ENCODE data around the gene CLASP1. TPM values are rescaled to one million over a fixed set of nuclear protein-coding genes. Genes with fewer than 3 reads are reported as not detected.
"Not testable (repeated sequence)": the region's sequence is repeated elsewhere in the genome, so short reads cannot be mapped to it uniquely, and the experiment has no call there.

CLASP1 gene
- total RNA-seq, 1 experiment from 2014 or later = 81.9 TPM

DNA sequence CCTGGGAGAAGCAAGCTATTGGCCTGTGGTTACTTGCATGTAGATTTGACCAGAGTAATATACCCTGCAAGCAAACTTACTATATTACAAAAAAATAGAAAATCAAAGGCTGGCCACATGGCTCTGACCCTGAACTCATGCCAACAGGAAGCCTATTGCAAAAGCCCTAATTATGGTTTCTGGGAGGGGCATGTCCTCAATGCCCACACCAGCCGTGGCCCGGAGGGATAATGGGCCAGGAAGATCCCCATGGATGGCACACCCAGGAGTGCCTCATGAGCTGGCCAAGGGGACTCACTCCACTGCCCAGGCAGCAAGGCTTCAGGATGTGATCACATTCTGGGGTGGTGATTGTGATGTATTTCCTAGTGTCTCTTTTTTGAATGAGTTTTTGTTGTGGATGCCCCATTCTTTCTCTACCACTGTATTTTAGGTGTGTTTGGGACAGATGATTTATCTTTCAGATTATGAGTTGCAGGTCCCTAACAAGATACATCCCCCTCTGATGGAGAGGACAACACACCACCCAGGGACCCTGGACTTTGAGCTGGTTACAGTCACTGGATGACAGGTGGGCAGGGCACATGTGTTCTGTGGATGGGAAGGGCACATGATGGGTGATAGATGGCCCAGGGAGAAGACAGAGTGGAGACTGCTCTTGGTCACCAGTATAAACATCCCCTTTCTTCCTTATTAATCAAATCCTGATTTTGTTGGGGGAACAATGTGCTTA lies 345.6 kb downstream of the CLASP1 start:
- Mint-ChIP-seq H3K36me3 (ENCODE audit: insufficient read depth, unreplicated experiment) (no peaks in the 10 kb centered on the region), H3K27ac (ENCODE audit: low read depth, unreplicated experiment) (no peak overlapping the region), H3K9me3 (ENCODE audit: unreplicated experiment) (no peaks in the 10 kb centered on the region), H3K4me1 (ENCODE audit: insufficient read depth, unreplicated experiment) (peaks cover 14% of the 10 kb centered on the region), H3K27me3 (ENCODE audit: insufficient read depth, unreplicated experiment) (peaks cover 23% of the 10 kb centered on the region), H3K4me3 (ENCODE audit: unreplicated experiment) (no peak overlapping the region)
- intact Hi-C loops (cut with micrococcal nuclease) = no loop called here
- ChIA-PET POLR2A (interaction anchor here (1.2 to 1.8 kb wide), 2 partner anchors 16 to 20 kb away, joined by 3 to 6 read pairs; no protein-coding TSS in a partner anchor), CTCF (interaction anchor here (0.7 to 1.7 kb wide), 5 partner anchors 8 to 789 kb away, joined by 3 to 8 read pairs (median 5); no protein-coding TSS in a partner anchor)
- DNase-seq (ENCODE audit: unreplicated experiment) = peak; percentile 75
- no peak for TF ChIP-seq CTCF (IDR thresholded peaks at IDR 0.05; ENCODE audit: unreplicated experiment)
- no TSS peak for BruUV-seq (replicated peaks)

DNA sequence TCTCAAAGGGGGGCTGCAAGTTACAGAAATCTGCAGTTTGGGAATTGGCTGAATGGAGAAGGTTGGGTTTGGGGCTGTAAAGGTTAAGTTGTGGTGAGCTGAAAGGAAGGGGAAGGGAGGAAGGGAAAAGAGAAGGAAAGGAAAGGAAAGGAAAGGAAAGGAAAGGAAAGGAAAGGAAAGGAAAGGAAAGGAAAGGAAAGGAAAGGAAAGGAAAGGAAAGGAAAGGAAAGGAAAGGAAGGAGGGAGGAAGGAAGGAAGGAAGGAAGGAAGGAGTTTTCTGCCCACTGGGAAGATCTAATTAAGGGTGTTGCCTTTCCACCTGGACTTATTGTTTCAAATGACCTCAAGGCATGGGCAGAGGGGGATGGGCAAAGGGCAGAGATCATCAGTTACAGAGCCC lies 348.1 kb downstream of the CLASP1 start:
- H3K27ac Mint-ChIP-seq (ENCODE audit: low read depth, unreplicated experiment); BruUV-seq (replicated peaks); DNase-seq (ENCODE audit: unreplicated experiment); H3K9me3 Mint-ChIP-seq (ENCODE audit: unreplicated experiment); intact Hi-C loops (cut with micrococcal nuclease); H3K4me3 Mint-ChIP-seq (ENCODE audit: unreplicated experiment); H3K27me3 Mint-ChIP-seq (ENCODE audit: insufficient read depth, unreplicated experiment); H3K36me3 Mint-ChIP-seq (ENCODE audit: insufficient read depth, unreplicated experiment): not testable (repeated sequence)
- peaks cover 19% of the 10 kb centered on the region for H3K4me1 Mint-ChIP-seq (ENCODE audit: insufficient read depth, unreplicated experiment)
- ChIA-PET CTCF (interaction anchor here (1.8 kb wide), 1 partner anchor 53 kb away, joined by 5 read pairs; no protein-coding TSS in a partner anchor), POLR2A (interaction anchor here (0.6 to 1.1 kb wide), 2 partner anchors 13 to 1049 kb away, joined by 3 read pairs; no protein-coding TSS in a partner anchor)

- ChIA-PET CTCF (interaction anchor here (0.8 to 2.4 kb wide), 6 partner anchors 12 to 201 kb away, joined by 3 to 7 read pairs (median 4); no protein-coding TSS in a partner anchor), POLR2A (no interaction called here)
- H3K27me3 Mint-ChIP-seq (ENCODE audit: insufficient read depth, unreplicated experiment) = no peaks in the 10 kb centered on the region
- H3K36me3 Mint-ChIP-seq (ENCODE audit: insufficient read depth, unreplicated experiment) = no peaks in the 10 kb centered on the region
- TF ChIP-seq CTCF (IDR thresholded peaks at IDR 0.05; ENCODE audit: unreplicated experiment) = no peak
- no TSS peak for BruUV-seq (replicated peaks)
- DNase-seq (ENCODE audit: unreplicated experiment) = no peak
- peaks cover 13% of the 10 kb centered on the region for H3K4me1 Mint-ChIP-seq (ENCODE audit: insufficient read depth, unreplicated experiment)
- H3K27ac Mint-ChIP-seq (ENCODE audit: low read depth, unreplicated experiment) = no peak overlapping the region
- H3K9me3 Mint-ChIP-seq (ENCODE audit: unreplicated experiment) = no peaks in the 10 kb centered on the region
- H3K4me3 Mint-ChIP-seq (ENCODE audit: unreplicated experiment) = no peak overlapping the region
- intact Hi-C loops (cut with micrococcal nuclease) = loop anchor here (5.0 kb wide), 1 partner anchor 101 kb away; no protein-coding TSS in a partner anchor
These were observed 350.8 kb downstream of the CLASP1 start for GRCh38 chr2:121298476-121298875.

DNA sequence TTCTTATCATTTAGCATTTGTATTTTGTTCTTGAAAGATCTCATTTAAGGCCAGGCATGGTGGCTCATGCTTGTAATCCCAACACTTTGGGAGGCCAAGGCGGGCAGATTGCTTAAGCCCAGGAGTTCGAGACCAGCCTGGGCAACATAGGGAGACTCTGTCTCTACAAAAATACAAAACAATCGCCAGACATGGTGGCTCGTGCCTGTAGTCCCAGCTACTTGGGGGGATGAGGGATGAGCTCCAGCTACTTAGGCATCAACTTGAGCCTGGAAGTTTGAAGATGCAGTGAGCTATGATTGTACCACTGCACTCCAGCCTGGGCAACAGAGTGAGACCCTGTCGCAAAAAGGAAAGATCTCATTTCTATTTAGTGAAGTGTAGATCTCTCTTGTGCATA lies 351.4 kb downstream of the CLASP1 start:
- CTCF ChIA-PET = interaction anchor here (0.6 to 2.4 kb wide), 12 partner anchors 9 to 265 kb away, joined by 3 to 10 read pairs (median 4); no protein-coding TSS in a partner anchor
- intact Hi-C loops (cut with micrococcal nuclease) = loop anchor here (5.0 kb wide), 1 partner anchor 101 kb away; no protein-coding TSS in a partner anchor
- POLR2A ChIA-PET; H3K4me3 Mint-ChIP-seq (ENCODE audit: unreplicated experiment); H3K9me3 Mint-ChIP-seq (ENCODE audit: unreplicated experiment); BruUV-seq (replicated peaks); H3K27me3 Mint-ChIP-seq (ENCODE audit: insufficient read depth, unreplicated experiment); H3K27ac Mint-ChIP-seq (ENCODE audit: low read depth, unreplicated experiment); DNase-seq (ENCODE audit: unreplicated experiment); H3K36me3 Mint-ChIP-seq (ENCODE audit: insufficient read depth, unreplicated experiment): not testable (repeated sequence)
- H3K4me1 Mint-ChIP-seq (ENCODE audit: insufficient read depth, unreplicated experiment) = peaks cover 12% of the 10 kb centered on the region

All from MCF 10A (cell line).